Superior temporal gyrus (tissue), 1 donor: Measurements from ENCODE around the gene SKOR1.

Source experiments
- DNase-seq: peaks from one replicate; pipeline ENCODE4 v3.0.0-alpha.2; 2016; ENCODE audit errors: extremely low spot score

The SKOR1 gene

DNA sequence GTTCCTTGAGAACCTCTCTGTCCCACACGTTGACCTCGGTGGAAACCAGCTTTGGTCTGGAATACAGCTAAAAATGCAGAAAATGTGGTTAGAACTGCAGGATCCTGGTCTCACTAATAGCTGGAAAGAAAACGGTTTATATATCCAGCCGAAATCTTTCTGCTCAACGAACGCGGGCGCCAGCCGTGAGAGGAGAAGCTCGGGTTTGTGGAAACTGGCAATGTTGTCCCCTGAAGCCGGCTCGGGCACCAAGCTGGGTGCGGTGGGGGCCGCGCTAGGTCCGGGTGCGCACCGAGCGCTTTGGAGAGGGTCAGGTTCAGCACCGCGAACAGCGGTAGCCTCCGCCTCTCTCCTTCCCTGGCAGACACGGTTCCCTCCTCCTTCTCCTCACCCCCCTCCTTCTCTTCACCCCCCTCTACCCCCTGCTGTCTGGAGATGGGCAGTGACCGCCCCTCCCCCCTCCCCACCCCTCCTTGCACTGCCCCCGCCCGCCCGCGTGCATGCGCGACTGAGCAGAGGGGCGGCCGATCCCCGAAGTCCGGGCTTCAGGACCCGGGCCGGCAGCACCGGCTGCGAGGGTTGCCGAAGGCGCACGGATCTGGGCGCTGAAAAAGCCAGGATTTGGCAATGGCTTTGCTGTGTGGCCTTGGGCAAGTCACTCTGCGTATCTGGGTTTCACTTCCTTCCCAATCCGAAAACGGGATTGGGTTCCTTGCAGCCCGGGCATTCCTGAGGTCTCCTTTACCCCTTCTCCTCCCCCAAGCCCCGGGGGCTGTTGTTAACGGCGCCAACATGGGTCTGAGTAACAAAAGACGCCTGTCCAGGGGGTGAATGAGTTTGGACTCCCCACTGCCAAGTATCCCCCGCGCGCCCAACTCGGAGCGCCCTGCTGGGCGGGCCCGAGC lies at the start of gene SKOR1:
Gene SKOR1, plus strand, starts transcription at position 534 of the 905 bp plus-strand sequence. Its CDS starts 94 bp downstream, at position 628.
- no peak for DNase-seq

- no peak for DNase-seq
These were observed 49.3 kb upstream of the SKOR1 start for GRCh38 chr15:67775998-67776397.

DNA sequence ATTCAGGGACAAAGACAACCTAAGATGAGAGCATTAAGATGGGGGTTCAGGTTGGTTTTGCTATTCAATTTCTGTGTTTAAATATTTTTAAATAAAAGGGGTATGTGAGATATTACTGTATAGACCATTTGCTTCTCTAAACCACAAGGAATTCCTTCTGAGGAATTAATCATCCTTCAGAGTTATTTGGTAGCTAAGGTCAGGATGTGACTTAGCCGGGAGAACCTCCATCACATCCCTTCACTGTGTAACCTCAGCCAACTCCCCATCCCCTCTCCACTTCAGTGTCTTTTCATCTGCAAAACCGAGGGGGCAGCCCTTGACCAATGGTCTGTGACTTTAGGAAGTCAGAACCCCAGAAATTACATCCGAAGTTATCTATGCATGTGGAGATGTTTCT lies 48.7 kb upstream of the SKOR1 start:
- no peak for DNase-seq

DNA sequence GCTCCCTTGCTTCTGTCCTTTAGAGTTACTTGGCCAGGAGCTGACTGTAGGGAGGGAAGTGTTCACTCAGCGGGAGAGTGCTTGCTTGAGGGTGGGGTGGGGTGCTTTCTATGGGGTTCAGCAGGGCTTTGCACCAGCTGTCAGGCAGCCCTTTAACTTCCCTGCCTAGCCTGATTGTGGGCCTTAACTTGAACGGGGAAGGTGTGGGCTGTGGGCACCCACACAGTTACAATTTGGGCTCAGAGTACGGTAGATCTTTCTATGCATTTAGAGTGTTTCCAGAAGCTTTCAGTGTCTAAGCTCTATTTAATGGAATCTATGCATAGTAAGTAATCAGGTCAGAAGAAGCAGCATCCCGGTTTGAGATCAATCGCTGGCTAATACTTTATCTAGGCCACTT lies 48.2 kb upstream of the SKOR1 start:
- DNase-seq = no peak

DNA sequence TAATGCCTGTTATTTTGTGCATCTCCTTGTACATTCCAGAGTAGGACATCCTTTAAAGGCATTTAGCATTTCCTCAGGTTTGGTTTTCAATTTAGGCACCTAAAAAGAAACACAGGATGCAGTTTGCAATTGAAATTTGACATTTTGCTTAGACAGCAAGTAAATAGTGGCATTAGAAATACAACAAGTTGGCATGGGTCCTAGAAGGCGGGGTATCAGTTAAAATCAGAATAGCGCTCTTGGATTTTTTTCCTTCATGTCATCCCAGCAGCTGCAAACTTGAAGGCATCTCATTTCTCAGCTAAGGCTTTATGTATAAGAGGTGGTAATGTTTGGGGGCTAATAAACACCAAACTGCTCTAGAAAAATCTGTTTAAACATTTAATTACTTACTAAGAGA lies 47.5 kb upstream of the SKOR1 start:
- no peak for DNase-seq

GRCh38 chr15:67778968-67779548 lies 46.3 kb upstream of the SKOR1 start:
- no peak for DNase-seq

DNA sequence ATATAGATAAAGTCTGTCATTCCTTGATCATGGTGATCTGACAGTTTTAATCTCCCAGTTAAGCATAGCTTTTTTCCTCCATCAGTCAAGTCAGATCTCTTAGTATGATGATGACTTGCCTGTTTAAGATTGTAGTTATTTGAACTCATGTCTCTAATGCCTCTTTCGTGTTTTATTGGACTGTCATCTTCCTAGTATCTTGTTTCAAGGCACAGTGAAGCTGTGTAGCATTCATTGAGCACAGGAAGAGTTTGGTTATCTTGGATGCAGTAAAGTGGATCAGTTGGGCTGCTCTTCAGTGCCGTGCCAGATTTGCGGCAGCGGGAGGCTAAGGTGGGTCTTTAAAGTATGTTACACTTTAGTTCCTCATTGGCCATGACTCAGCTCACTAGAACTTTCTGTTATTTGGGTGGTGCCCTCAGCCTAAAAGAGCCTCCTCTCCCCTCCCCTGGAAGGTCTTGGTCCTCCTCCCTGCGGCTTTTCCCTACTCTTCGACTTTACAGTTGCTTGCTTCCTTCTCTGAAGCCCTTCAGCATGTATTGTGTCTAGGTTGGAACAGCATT lies 45.7 kb upstream of the SKOR1 start:
- no peak for DNase-seq

DNA sequence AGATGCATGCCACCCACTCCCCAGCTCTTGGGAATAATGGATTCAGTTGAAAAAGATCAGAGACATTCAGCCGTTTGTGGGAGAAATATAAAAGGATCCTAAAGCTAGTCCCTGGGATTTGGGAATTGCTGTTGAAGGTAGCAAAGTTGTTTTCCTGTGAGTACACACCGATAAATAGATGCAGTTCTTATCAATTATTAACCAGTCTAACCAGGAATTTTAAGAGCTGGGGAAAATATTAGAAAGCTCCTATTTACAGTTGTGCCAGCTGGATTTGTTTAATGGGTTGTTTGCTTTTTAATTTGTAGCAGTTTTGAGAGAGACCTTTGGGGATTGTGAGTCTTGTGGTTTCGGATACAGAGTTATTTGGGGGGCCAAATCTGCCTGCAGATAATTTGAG lies 44.2 kb upstream of the SKOR1 start:
- no peak for DNase-seq

DNA sequence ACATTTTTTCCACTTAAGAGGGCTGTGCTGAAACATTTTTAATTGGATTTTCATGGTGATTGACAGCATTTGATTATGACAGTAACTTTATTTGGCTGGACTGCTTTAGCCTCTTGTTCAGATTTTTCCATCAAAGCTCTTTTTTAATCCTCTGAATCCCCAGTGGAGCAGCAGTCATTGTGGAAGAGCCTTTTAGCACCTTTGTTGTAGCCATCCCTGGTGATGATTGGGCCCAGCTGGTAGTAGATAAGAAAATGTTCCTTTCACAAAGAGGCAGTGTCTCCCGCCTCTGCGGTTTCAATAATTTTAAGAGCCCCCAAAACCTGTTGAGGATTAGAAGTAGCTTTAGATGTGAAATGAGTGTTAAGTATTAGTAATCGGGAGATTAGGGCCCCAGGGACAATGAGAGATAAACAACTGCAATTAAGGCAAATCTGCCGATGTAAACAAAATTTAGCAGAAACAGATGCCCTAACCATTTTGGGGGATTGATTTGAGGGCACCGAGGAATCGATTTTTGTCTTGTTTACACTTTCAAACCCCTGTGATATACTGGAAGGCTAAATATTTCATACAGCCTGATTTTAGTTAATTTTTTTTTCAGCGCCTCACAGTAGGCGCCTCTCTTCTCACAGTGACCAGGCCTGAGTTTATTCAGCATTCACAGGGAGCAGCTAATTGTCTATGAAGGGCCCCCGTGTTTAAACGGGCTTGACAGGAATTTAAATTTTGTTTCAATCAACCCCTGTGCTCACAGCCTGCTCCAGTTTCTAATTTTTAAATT lies 43.2 kb upstream of the SKOR1 start:
- DNase-seq = no peak

GRCh38 chr15:67782691-67782991 lies 42.7 kb upstream of the SKOR1 start:
- no peak for DNase-seq

GRCh38 chr15:67783303-67783702 lies 42.0 kb upstream of the SKOR1 start:
- DNase-seq = no peak

GRCh38 chr15:67784090-67784781 lies 41.1 kb upstream of the SKOR1 start:
- no peak for DNase-seq

DNA sequence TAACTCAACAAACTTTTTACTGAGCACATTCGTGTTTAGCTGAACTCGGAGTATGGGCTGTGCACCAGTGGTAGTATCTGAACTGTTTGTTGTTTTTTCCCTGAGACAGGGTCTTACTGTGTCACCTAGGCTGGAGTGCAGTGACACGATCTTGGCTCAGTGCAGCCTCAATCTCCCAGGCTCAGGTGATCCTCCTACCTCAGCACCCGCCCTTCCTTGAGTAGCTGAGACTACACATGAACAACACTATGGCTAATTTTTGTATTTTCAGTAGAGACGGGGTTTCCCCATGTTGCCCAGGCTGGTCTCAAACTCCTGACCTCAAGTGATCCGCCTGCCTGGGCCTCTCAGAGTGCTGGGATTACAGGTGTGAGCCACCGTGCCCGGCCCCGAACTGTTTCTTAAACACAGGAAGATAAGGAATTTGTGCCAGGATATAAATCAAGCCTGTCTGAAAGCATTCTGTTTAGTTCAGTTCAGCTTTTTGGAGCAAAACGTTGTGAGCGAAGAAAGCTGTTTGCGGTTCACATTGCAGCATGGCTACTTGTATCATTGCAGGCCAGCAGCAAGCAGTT lies 40.4 kb upstream of the SKOR1 start:
- no peak for DNase-seq

GRCh38 chr15:67785431-67785830 lies 39.9 kb upstream of the SKOR1 start:
- no peak for DNase-seq

DNA sequence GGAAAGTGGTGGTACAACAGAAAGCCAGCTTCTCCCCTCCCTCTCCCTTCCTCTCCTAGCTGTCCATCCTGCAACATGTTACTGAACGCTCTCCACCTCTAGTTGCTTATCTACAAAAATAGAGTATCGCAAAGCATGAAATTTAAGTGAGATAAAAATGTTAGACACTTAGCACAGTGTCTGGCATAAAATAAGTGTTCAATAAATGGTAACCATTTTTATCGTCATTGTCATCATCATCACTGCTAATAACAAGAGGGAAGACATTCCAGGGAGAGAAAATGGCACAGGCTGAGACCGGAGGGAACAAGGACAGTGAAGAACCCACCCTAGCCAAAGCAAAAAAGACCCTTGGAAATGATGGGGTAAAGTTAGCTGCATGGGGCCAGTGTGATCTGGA lies 38.7 kb upstream of the SKOR1 start:
- no peak for DNase-seq

- DNase-seq = no peak
These were observed 36.3 kb upstream of the SKOR1 start for GRCh38 chr15:67788986-67789385.

DNA sequence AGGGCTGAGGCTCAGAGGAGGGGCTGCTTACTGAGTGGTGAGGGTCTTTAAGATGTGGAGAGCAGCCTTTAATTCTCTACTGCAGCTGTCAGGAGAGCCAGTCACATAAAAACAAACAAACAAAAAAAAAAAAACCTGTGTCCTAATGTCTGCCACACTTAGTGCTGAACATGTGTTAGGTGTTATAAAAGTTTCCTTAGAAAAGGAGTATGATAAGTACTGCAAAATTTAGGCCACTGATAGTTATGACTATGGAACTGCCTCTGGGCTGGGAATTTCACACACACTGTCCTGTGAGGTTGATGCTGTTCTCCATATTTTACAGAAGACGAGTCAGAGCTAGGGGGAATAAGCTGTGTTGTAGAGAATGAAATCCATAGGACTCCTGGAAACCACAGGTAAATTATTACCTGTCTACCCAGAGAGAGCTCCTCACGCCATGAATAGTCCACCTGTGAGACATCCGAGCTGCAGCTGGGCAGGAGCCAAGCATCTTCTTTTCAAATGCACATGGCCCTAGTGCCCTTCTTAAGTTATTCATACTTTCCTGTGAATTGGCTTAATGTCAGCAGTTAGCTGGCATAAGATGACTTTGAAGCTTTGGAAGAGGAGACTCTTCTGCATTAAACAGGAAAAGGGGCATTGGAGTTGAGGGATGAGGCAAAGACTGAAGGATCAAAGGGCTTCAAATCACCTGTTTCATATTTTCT lies 34.5 kb upstream of the SKOR1 start:
- no peak for DNase-seq

DNA sequence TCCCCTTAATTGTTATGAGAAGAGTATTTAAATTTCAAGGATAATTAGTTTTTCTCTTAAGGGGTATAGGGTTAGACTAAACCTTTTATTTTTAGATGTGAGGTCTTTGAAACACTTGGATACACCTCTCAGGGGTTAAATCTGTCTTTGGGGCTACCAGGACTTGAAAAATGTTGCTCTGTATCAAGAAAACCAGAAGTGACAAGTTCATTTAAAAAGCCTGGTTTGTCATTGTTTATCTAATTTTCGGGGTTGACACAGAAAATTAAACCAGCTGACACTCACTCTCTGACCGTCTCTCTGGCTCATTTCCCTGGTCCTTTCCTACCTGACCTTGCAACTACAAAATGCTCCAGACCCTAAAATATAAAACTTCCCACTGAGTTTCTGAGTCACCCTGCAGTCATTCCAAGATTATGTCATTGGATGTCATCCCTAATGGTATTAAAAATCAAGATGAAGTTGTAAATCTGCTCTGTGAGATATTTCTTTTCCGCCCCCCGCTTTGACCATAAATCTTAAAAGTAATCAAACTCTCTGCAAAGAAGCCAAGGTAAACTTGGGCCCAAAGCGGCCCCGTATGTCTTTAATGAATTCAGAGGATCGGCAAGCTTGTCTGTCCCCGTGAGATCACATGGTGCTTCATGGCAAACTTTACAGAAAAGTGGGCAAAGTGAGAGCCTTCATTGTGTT lies 32.9 kb upstream of the SKOR1 start:
- DNase-seq = no peak

GRCh38 chr15:67794832-67795574 lies 30.3 kb upstream of the SKOR1 start:
- no peak for DNase-seq
